GM21619 (cell line): Measurements from ENCODE around the gene FOXC2.
A peak's percentile ranks its signal among the peaks of the same experiment; 100 is the strongest.

ENCODE experiments used
- ATAC-seq: cut with Tn5 transposase; IDR thresholded peaks from one replicate; pipeline ENCODE4 v1.9.1; 2021; ENCODE audit not compliant: unreplicated experiment

FOXC2 gene

DNA sequence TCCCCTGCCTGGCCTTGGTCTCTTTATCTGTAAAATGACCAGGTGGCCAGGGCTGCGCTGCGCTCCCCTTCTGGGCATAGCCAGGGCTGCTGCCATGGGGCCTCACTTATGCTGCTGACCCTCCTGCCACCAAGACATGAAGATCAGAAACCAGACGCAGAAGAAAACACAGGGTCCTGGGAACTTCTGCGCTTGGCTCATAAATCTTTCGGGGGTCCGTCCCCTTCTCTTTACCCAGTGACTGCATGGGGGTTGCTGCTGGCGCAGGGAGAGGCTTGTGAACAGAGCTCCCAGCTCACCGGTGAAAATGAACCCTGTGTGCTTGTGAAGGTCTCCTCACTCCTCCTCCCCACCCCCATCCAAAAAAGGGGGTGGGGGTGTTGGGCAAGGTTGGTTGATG, 6.0 kb downstream of the FOXC2 start:
- no peak for ATAC-seq

DNA sequence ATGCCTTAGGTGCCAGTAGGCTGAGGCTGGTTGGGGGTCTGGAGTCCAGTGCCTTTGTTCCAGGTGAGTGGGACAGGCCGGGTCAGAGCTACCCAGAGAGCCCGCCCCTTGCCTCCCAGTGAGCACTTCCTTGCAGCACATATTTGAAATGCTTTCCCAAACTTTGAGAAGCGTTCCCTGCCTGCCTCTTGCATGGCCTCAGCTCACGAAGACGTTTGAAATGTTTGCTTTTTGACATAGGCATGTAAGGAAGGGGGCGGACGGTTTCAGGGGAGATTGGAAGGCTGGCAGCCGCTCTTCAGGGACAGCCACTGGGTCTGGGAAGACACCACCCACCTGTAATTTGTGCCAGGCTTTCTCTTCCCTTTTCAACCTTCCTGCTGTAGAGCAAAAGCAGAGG, 6.6 kb downstream of the FOXC2 start:
- ATAC-seq, result no peak

DNA sequence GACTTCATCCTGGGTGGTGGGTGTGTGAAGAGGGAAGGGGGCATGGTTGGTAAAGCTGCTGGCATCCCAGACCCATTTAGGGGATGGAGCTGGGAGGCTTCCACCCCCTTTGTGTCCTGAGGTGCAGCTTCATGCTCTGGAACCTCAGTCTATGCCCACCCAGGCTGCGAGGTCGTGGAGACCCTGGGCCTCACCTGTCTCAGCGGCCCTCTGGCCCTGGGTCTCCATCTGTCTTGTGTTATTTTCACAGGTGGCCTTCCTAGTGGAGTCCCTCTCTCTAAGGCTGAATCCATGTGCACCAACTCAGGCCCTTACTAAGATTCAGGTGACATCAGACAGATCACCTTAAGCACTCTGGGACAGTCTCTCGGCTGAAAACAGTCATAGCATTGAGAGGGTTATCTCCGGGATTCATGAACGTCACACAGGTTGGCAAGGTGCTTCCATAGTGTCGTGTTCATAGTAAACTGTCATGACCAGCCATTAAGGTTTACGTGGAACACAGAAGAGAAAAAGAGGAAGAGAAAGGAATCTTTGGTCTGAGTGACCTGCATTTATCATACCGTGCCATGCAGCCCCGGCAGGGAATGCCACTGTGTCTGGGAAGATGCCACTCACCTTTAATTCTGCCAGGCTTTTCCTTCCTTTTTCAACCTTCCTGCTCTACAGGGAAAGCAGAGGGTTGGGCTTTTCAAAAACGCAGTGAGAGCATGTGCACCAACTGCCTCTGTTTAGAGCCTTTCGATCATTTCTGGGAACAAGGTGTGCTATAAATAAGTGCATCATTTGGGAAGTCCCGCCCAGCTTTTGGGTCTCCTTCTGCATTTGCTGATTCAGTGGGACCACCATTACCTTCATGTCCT, 7.2 kb downstream of the FOXC2 start:
- no peak for ATAC-seq

DNA sequence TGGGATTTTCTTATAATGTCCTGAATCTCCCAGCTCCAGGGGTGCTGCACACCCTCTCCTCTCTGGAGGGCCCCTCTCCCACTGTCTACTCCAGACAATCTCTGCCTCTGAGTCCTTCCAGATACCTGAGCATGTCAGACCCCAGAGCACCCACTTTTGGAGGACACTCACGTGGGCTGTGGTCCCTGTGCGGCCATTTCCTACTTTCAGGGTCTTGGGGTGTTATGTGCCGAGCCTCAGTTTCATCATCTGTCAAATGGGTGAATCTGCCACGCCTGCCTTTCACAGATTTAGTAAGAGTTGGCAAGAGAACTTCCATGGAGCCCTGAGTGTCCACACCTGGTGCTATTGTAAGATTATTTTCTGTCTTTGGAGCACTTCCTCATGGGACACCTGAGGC, 8.0 kb downstream of the FOXC2 start:
- no peak for ATAC-seq

DNA sequence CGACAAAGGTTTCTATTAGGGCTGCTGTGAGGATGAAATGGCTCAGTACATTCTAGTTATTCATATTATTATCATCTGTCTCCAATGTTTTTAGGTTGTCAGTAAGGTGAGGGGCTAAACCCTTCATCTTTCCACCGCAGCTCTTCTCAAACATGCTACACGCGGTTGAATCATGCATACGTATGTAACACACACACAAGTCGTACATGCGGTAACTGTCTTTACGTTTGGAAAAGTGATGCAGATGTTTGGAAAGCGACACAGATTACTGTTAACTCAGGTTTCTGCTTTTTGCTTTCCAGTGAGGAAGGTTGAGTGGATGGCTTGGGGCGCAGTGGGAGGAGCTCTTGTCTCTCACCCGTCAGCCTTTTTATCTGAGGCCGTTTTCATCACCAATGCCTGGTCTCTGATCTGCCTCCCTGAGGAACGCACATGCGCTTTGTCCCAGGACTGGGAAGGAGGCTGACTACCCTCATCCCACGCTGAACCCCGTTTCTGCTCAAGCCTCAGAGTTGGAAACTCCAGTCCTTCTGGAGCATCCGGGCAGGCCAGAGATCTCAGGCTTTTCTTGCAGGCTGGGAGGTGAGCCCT, 8.6 kb downstream of the FOXC2 start:
- ATAC-seq, result no peak

DNA sequence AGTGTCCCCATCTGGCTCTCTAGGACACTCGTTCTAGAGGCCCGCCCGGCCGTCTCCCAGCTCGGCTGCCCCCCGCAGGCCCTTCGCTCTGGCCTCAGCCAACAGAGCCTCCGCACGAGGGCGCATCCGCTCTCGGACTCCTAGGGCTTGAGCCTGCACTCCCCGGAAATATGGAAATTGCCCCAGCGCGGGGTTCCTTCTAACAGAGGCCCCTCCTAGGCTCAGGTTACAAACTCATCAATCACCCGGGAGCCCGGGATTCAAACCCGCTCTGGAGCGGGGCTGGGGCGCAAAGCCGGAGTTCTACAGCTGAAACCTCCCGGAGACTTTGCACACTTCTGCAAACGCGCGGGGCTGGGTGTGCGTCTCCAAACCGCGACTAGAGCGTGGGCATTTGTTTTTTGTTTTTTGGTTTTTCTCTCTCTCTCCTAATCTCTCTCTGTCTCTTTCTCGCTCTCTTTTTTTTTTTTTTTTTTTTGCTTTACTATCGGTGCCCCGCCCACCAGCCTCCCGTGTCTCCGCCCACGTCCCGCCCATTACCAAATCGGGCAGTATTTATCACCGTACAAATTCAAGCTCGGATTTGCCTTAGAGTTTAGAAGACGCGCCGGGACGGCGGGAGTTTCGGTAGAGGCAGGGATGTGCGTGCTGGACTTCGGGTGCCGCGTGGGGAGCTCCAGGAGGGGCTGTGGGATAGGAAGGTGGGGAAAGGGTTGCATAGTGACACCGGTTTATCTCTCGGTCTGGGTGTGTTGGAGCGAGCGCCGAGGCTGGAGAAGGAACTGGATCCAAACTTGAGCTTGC, 9.3 kb downstream of the FOXC2 start:
- peak; percentile 54 for ATAC-seq

DNA sequence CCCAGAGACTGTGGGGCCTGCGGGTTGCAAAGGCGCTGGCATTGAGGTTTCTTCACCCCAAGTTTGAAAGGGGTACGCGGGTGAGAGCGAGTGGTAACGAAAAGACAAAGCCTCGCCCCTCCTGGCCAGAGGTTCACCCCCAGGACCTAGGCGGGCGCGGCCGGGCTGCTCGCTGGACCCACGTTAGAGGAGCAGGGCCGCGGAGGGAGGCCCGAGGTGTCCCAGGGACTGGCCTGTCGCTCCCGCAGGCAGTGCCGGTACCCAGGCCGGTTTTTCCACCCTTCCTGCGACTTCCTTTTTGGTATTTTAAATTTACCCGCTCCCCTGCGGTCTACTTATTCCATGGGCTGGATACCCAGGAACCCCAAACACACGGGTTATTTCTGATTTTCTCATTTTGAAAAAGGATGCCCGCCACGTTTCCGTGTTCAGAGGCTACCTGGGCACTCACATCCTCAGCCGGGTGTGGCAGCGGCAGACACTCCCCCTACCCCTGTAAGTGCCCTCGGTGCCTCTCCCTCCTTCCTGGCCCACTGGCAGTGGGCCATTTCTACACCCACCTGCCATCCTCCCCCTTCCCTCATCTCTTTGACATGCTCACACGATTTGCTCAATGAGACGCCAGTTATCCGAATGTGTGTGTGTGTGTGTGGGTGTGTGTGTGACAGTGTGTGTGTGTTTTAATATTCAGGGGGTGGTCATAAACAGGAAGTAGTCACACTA, 10.1 kb downstream of the FOXC2 start:
- ATAC-seq, result no peak

DNA sequence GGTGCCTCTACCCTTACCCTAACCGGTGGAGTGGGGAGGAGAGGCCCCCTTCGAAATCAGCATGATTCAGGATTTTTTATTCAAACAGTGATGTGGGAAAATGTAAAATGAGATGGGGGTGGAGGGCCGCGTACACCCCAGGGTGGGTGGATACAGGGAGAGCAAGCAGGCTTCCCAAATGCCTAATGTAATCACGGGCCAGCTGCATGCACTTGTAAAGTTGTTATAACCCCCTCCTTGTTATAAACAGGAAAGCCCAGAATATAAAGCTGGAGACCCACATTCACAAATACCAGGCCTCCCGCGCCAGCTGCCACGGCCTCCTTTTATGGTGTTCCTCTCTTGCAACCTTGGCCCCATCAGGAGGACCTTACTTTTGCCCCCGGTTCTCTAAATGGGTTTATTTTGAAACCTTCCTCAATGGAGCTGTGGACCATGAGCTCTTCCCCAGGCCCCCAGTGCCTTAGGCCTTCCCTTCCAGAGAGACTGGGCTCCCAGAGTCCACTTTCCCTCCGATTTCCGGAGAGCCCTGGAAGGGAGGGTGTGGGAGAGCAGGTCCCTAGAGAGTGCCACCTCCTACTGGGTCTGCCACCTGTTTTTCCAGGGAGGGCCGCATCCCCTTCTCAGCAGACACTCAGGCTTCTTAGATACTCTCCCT, 10.8 kb downstream of the FOXC2 start:
- ATAC-seq, result no peak

DNA sequence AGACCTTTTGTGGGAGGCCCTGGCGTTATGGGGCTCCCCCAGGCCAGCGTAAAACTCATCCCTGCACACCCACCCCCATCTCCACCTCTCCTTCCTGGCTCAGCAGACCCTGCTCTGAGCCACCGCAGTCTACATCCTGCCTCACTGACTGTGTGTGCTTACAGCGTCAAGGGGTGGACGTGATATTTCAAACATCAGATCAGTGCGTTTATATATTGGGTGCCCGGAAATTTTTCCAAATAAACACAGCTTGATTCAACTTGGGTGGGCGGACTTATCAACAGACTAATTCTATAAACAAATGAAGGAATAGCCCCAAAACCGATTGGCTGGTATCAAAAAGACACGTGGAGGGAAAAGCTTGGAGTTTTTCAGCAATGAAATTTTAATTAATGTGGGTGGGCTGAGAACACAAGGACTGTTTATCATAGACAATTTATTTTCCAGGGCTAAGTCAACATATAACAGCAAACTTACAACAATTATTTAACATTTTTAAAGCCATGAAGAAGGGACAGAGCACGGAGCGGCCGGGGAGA, 11.5 kb downstream of the FOXC2 start, which contains the start of gene FOXL1:
Gene FOXL1, plus strand, starts transcription at position 489 of the 539 bp plus-strand sequence. CDS start 175 bp downstream, outside the sequence.
- no peak for ATAC-seq

DNA sequence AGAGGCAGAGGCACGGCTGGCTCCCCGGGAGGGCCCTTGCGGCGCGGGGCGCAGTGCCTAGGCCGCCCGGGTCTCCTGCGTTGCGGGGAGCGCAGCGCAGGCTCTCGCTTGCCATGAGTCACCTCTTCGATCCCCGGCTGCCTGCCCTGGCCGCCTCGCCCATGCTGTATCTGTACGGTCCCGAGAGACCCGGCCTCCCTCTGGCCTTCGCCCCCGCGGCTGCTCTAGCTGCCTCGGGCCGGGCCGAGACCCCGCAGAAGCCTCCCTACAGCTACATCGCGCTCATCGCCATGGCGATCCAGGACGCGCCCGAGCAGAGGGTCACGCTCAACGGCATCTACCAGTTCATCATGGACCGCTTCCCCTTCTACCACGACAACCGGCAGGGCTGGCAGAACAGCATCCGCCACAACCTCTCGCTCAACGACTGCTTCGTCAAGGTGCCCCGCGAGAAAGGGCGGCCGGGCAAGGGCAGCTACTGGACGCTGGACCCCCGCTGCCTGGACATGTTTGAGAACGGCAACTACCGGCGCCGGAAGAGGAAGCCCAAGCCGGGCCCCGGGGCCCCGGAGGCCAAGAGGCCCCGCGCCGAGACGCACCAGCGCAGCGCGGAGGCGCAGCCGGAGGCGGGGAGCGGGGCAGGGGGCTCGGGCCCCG, 12.1 kb downstream of the FOXC2 start:
- ATAC-seq, result no peak

DNA sequence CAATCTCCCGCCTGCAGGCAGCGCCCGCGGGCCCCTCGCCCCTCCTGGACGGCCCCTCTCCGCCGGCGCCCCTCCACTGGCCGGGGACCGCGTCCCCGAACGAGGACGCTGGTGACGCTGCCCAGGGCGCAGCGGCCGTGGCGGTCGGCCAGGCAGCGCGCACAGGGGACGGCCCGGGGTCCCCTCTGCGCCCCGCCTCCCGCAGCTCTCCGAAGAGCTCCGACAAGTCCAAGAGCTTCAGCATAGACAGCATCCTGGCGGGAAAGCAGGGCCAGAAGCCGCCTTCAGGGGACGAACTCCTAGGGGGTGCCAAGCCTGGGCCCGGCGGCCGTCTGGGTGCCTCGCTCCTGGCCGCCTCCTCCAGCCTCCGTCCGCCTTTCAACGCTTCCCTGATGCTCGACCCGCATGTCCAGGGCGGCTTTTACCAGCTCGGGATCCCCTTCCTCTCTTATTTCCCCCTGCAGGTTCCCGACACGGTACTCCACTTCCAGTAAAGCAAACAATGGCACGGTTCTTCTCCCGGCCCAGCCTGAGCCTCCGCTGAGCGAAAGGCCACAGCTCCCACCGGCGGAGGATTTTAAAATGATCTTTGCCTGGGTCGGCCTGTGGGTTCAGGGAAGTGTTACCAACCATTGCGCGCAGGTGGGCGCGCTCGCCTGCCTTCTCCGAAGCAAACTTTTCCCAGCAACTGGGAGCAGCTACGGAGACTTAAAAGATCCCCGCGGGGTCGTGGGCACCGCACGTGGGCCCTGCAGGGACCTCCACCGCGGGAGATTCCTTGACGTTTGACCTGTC, 12.8 kb downstream of the FOXC2 start:
- no peak for ATAC-seq

DNA sequence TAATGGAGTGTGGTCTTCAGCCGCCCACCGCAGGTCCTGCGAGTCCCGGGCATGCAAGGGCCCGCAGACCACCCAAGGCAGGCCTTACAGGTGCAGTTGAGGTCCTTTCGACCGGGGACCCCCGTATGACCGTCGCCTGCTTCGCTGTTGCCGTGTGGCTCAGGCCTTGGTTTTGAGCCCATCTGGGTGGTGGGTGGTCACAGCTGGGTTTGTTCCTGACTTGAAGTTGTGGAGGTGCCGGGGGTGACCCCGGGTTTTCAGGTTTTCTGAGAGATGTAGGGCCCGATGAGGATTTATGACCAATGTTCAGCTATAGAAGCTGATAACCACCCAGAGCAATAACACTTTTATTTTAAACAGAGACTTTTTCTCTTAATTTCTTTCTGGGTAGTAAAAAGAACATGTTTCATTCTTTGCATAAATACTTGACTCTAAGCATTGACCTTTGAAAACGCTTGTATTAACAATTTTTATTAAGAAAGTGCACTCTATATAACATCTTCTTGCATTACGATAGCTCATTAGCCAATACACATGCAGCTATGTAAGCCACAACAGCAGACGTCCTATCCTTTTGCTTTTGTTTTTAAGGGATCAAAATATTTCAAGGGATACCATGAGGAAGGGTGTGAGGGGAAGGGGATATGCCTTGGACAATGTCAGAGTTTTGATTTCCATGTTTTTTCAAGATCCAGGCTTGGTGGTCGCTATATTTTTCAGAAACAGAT, 13.6 kb downstream of the FOXC2 start:
- ATAC-seq, result no peak

DNA sequence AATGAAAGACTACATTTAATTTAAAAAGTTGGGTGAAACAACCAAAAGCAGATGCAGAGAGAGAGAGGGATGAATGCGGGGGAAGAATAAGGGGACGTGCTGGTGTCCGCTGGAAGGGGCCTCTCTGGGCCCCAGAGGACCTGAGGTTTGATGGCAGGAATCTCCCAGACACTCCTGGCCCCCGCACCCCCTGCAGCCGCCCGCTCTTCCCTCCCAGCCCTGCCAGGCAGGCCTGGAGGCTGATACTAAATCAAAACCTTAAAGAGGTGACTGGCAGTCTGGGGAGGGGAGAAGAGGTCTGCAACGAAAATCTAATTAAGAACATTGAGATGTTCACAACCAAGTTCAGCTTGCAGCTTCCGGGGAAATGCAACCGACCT, 14.2 kb downstream of the FOXC2 start:
- ATAC-seq, result no peak

DNA sequence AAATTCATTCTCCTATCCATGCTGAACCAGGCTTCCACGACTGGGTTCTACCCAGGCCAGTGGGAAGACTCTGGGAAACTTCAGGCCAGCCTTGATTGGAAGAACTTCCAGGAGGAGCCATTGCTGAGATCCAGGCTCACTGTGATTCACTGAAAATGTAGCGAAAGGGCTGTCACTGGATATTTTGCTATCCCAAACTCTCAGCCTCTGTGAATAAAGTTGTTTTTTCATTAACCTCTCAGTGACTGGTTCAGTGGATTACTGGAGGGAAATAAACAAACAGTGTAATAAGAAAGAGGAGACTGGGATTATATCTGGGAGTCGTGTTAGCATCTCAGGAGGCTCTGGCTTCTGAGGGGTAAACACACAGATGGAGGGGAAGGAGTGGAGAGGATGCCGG, 14.8 kb downstream of the FOXC2 start:
- no peak for ATAC-seq

DNA sequence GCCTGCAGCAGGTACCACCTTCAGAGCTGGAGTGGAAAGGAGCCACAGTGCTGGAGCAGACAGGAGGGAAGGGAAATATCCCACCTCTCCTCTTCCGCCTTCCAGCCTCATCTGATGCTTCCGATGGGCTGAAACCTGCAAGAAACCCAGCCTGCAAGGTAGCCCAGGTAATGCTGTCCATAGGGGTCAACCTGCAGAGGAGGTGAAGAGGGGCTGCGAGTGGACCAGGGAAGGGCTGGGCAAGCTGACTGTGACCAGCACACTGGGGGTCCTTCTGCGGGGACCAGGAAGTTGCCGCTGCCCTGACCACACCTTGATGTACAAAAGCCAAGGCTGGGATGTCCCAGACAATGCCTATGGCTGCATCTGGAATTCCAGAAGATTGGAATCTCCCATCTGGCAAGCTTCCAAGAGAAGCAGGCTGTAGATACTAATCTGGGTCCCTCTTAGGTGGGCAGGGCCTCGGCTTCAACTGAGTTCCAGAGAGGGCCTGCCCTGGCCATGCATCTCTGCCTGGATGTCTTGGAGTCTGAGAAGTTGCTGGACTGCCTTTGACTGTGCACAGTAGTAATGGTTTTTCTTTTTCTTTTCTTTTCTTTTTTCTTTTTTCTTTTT, 17.5 kb downstream of the FOXC2 start:
- ATAC-seq, result no peak

DNA sequence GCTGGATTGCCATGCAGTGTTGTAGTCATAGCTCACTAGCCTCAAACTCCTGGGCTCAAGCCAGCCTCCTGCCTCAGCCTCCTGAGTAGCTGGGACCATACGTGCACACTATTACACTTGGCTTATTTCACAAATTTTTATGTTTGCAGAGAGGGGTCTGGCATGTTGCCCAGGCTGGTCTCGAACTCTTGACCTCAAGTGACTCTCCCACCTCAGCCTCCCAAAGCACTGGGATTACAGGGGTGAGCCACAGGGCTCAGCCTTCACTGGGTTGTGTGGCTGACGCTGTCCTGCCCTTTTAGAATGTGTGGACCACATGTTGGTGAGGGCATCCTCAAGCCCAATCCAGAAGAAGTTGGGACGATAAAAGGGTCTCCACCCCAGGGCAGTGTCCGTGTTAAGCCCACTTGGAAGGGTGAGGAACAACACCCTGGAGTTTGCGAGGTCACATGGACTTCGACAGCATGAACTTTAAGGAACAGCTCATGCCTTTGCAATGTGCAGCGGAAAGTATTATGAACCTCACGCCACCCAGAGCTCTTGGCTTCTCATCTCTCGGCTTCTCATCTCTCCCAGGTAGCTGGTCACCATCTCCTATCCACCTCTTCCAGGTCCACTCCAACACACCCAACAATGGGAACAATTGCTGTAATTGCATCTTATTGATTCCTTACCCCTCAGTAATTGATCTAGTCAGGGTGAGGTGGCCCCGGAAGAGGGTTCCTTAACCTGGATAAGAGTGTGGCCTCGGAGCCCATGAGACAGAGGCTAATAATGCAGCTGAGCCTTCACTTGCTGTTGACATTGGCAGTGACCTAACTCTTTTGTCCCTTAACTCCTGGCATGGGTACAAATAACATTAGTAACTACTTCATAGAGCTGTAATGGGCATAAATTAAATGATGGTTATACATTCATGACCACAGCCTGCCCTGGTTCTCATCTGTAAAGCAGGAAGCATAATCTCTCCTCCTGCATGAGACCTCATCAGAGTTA, 18.4 kb downstream of the FOXC2 start:
- ATAC-seq, result no peak
